ENCODE data around the gene HNRNPA1L2.
"Not testable (repeated sequence)": the region's sequence is repeated elsewhere in the genome, so short reads cannot be mapped to it uniquely, and the experiment has no call there.

Gene HNRNPA1L2
- 0 reads per million in 3 experiments for total RNA-seq

DNA sequence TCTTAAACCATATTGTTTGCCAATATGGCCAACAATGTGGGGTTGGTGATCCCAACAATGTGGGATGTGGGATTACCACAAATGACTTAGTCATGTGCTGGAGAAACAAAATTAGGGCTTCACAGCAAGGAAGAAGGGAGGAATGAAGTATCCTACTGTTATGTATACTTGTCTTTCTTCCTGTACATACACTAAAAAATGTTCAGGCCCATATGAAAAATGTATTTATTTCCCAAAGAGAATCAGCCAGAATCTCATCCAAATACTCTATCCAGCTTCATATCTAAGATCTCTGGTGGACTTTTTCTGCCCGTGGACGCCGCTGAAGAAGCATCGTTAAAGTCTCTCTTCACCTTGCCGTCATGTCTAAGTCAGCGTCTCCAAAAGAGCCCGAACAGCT is at the start of gene HNRNPA1L2:
TSS of gene HNRNPA1L2 (plus strand) at position 301 of the 400 bp plus-strand sequence. CDS start at position 363, 62 bp downstream.
- DNase-seq: no peak

DNA sequence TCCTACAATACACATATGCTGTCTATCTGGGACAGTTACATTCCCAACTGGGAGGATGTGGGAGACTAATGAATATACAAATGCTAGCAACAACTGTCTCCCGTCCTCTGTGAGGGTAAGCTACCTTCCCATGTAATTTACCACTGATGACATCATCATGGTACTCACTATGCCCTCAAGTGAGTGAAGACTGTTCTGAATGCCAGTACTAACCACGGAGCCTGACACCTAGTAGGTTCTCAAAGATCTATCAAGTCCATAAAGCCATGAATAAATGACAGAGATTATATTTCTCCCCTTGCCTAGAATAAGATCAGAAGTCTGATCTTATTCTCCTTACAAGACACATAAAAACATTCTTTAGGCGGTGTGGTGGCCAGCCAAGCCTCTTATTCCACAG is 49.1 kb upstream of the HNRNPA1L2 start:
- not testable (repeated sequence) for DNase-seq

DNA sequence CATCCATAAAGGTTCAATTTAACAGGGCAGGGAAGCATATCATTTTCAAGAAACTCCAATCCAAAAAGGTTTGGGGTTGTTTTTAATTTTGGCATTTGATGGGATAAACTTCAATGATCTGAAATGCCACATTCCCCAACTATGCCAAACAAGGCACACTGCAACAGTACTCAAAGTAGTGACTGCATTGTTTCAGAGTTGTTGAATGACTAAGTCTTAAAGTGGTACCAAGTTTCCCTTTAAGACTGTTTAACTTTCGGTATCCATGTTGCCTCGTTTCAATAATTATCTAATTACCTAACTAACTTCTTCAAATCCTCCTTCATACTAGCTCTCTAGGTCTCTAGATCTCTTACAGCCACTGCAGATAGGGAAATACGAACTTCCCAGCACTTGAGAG is 48.4 kb upstream of the HNRNPA1L2 start:
- DNase-seq: not testable (repeated sequence)

DNA sequence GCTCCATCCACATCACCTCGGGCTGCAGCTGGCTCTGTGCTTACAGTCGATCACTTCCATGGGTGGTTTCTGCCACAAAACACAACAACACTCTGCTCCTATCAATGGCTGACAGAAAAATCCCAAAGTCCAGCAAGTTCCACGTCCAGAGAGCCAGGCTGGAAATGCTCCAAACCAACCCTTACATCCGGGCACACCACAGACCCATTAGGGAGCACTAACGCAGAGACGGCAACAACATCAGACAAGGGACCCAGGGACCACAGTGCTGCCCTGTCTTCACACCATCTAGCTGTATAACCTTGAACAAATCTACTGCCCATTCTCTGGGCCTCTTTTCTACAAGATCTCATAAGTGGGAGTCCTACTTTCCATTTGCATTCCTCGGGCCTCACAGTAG is 47.9 kb upstream of the HNRNPA1L2 start:
- DNase-seq: not testable (repeated sequence)

DNA sequence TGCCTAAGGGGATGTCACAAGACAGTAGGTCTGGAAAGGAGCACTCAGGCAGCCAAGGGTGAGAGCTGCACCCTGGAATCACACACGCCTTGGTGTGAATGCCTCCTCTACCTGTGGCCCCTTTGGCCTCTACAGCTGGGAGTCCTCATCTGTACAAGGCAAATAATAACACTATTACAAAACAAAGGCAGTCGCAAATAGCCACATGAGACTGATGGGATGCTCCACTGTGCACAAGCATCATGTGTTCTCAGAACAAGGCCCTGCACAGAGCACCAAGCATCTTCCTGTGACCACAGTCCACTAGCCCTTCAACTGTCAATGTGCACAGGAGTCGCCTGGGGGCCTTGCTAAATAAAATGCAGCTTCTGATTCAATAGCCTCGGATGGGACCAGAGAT is 44.6 kb upstream of the HNRNPA1L2 start:
- no peak for DNase-seq

DNA sequence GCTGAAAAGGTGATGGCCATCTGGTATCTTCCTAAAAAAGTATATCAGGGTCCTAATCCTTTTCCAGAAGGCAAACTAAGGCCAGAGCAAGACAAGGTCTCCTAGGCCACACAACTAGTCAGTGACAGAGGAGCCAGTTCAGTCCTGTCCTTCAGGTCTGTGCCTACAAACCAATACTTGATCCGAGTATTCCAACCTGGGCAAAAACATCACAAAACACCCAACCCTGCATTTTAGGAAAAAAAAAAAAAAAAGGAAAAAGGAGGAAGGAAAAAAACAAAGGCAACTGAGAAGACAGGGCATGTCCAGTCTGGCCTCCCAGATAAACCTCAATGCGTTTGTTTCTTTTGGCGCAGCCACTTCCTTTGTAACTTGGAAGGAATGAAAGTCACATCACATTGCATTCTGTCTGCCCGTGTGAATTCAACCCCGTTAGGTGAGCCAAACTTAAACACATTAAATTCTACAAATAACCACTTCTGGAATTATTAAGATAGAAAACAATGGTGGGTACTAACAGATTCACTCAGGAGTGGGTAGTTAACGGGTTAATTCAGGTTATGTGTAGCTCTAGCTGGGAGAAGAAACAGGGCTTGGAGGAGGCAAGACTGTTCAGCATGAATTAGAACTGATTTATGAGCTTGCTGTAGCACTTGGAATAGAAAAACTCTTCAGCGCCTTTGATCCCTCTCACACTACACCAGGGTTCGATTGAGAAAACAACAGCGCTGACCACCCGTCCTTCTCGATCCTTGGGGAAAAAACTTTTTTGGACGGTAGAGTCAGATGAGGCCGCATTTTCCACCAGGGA is 43.0 kb upstream of the HNRNPA1L2 start:
- no peak for DNase-seq

DNA sequence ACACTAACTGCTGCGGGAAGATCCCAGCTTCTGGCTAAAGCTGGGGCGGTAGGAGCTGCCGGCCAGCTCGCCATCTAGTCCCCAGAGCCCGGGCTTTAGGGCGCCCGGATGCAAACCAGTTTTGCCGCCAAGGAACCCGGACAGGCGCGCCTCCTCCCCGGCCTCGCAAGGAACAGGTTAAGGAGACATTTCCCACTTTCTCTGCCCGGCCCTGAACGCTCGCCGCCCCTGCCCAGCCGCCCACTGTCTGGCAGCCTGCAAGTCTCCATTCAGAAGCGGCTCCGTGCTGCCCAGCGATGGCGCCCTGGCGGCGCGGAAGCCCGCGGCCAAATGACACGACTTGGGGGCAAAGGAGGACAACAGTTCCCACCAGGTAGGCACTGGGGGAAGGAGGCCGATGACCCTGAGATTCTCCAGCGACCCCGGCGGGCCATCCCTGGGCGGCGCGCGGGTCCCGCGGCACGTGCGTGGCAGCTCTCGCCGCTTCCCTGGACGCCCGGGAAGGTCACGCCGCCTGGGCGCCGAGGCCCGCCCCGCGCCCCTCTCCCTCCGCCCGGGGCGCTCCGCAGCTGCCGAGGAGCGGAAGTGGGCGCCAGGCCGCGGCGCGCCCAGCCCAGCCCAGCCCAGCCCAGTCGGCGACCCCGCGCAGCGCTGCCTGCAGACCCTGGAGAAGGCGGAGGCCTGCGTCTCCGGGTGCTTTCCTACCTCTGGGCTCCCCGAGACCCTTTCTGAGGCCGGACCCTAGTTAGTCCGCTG is 42.2 kb upstream of the HNRNPA1L2 start:
- DNase-seq: no peak

DNA sequence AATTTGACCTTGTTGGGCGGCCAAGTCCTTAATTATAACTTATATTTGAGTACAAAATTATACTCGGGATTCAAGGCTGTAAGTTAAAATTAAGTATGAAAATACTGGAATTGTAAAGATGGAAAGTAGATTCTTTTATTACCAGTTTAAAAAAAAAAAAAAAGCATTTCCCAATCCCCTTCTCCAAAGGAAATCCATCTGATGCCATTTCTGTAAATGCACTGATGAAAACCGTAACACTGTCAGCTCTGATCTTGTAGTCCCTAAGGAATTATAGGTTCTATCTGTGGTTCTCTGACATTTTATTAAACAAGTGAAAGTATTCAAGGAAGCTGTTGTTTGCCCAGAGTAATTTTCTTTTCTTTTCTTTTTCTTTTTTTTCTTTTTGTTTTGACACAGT is 41.6 kb upstream of the HNRNPA1L2 start:
- no peak for DNase-seq

DNA sequence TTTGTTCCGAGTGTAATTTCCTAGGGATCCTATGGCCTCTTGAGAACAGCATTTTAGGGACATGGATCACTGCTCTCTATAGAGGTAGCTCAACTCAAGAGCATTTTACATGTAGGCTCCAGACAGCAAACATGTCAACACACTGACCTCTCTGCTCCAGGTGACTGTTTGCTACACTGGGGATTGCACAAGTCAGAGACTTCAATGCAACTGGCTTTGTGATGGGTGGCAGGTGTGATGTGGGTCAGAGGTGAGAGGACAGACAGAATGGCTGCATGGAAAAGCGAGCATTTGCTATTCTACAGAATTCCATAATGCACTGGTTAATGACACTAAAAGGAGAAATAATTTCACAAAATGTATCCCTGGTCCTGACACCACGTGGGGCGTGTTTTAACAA is 38.9 kb upstream of the HNRNPA1L2 start:
- not testable (repeated sequence) for DNase-seq

DNA sequence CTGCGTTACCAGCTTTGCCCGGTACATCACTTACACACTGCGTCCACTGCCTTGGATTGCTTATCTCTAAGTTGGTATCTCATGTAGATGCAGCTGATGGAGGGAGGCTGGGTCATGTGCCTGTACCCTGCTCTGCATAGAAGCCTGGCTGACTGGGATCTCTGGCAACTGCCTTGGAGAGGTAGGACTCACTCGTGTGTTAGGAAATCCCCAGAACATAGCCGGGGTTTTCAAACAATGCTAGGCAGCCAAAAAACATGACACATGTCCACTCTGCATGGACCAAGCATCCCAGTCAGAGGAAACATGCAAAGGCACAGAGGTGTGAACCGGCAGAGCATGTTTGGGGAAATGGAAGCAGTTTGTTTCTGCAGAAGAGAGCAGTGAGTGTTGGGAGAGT is 36.1 kb upstream of the HNRNPA1L2 start:
- not testable (repeated sequence) for DNase-seq

DNA sequence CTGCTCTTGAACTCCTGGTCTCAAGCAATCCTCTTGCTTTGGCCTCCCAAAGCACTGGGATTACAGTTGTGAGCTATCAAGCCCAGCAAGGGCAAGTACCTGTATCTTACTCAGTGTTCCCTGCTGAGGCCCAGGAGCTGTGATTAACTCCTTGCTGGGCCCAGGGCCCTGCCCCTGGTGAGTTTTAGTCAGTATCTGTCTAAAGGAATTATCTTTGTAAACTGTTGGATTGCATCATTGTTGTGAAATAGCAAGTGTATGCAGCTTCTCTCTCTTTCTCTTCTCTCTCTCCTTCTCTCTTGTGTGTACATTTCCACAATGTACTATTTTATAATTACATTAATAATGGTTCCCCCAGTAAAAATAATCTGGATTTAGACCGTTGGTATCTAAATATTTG is 35.4 kb upstream of the HNRNPA1L2 start:
- DNase-seq: not testable (repeated sequence)

DNA sequence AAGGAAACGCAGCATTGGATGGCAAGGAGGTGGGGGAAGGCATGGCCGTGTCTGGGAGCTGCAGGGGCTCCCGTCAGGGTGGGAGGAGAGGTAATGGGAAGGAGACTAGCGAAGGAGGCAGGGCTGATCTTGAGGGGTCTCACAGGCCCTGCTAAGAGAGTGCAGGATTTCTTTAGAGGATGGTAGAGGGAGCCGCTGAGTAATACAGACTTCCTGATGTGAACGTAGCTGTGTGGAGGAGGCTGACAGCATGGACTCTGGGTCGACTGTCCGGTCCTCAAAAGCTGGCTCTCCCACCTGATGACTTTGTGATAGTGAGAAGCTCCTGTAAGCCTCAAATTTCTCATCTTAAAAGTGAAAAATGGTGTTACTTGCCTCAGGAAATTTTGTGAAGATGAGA is 34.0 kb upstream of the HNRNPA1L2 start:
- not testable (repeated sequence) for DNase-seq

DNA sequence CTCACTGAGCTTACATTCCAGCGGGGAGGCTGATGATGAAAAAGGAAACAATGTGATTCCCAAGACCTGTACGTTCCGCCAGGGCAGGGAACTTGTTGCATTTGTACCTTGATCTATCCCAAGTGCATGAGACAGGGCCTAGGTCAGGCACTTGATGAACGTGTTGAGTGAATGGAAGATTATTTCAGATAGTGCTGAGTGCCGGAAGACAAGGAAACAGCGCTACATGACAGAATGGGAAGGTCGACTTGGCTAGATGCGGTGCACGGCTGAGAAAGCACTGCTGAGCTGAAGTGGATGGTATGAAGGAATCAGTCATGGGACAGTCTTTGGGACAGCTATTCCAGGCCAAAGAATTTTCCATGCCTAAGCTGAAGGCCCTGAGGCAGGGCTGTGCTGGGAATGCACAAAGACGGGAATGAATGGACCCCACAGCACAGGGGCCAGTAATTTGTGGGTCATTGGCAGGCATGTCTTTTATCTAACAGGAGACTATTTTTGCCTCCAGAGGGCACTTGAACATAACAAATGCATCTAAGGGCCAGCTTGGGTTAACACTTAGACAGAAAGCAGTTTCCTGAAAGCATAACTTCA is 33.1 kb upstream of the HNRNPA1L2 start:
- not testable (repeated sequence) for DNase-seq

DNA sequence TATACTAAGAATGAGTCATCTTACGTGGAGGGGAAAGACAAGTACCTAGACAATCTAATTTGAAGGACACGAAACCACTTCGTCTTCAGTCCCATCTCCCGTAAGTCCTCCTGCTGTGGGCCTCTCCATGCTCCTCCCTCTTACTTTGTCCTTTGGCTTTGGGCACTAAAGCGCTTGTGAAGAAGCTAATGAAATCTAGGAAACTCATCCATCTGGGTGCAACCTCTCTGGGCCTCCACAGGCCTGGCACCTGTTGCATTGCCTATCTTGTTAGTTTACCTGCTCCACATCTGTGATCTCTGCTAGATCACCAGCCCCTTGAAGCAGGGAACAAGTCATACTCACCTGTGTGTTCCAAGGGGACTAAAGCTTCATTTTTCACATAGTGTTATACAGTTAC is 32.1 kb upstream of the HNRNPA1L2 start:
- DNase-seq: not testable (repeated sequence)

DNA sequence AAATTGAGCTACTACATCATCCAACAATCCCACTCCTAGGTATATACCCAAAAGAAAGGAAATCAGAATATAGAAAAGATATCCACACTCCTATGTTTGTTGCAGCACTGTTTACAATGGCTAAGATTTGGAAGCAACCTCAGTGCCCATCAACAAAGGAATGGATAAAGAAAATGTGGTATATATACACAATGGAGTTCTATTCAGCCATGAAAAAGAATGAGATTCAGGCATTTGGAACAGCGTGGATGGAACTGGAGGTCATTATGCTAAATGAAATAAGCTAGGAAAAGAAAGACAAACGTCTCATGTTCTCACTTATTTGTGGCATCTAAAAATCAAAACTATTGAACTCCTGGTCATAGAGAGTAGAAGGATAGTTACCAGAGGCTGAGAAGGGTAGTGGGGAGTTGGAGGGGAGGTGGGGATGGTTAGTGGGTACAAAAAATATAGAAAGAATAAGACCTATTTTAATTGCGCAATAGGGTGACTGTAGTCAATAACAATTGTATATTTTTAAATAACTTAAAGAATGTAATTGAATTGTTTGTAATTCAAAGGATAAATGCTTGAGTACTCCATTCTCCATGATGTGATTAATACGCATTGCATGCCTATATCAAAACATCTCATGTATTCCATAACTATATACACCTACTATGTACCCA is 27.0 kb upstream of the HNRNPA1L2 start:
- DNase-seq: no peak

DNA sequence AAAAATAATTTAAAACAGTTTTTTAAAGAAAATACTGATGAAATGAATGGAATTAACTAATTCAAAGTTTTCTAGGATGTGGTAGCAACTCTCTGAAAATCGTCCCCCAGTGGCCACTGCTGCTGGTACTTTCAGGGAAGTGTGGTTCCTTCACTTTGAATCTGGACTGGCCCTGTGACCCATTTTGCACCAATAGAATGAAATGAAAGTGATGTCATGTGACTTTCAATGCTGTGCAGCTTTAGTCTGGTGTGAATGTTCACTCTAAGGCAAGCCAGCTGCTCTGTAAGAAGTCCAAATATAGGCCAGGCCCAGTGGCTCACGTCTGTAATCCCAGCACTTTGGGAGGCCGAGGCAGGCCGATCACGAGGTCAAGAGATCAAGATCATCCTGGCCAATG is 26.4 kb upstream of the HNRNPA1L2 start:
- peak; percentile 16 for DNase-seq

DNA sequence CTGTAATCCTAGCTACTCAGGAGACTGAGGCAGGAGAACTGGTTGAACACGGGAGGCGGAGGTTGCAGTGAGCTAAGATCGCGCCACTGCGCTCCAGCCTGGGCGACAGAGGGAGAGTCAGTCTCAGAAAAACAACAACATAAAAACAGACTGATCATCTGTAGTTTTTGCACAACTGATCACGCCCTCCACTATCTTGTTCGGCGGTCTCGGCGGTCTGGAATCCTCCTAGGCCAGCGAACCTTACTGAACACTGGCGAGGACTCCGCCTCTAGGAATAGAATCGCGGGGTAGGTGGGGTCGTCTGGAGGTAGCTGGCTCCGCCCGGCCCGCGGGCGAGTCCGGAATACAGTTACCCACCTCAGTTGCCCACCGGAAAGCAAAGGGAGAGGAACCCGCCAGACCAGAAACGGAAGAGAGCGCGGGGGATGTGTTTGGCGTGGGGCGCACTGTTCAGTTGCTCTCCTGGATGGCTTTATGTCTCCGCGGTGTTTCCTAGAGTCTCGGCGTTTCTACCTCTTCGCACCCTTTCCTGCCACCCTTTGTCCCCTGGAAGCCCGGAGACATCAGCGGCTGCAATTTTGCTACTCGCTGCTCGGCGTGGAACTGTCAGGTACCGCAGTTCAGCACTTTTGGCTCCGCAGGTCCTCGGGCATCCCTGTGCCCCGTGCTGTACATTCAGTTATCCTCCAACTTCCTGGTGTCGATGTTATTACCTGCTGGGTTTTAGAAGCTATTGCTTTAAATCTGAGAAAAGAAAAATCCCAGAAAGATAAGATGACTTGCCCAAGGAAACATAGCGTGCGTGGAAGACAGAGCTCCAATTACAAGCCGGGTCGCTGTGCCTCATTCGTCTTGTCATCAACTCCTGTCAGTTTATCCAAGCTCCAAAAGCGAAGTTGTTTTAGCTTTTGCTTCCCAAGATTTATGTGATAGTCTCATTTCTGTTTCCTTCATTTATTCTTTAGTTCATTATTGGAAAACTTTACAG is 24.9 kb upstream of the HNRNPA1L2 start:
- DNase-seq: peak; percentile 78

DNA sequence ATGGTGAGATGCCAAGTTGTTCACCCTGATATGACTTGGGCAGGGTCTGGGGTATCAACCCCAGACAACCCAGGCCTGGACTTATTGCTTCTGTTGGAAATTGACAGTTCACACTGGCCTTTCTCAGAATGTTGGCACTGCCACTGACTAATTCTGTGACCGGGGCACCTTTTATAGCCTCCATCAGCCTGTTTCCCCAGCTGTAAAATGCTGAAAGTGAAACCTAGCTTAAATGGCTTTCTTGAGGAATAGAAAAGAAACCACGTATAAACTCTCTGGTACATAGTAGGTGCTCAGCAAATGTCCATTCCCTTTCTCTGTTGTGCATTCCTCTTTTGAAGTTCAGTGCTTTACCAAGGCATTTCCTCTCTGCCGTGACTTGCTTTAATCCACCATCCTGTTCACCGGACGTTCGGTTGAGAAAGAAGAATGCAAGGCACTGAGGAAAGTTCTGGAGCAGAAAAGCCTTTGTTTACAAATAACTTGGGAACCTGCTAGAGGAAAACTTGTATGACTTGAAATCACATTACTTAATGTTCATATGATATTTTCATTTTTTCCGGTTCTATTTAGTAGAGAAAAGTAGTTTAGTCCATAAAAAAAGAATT is 11.0 kb upstream of the HNRNPA1L2 start:
- DNase-seq: not testable (repeated sequence)

DNA sequence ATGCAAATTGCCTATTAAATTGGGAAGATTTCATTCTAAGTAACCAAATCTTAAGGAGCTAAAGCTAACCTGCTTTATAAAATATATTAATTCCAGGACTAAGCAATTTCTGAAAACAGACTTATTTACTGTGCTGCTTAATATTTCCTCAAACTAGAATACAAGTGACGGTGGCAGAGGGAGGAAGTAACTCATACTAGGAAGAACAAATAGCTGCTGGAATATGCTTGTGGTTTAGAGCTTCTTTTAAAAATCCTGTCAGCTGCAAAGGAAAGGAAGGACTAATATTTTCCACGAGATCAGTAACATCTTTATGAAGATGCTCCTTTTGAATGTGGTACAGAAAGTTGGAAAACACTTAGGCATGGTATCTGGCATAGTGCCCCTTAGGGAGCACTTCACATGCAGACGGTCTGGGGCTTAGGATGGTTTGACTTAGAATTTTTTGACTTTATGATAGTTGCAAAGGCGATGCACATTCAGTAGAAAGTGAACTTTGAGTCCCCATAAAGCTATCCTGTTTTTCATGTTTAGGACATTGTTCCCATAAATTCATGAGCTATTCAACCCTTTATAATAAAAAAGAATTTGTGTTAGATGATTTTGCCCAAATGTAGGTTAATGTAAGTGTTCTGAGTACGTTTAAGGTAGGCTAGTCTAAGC is 3.4 kb upstream of the HNRNPA1L2 start:
- no peak for DNase-seq

DNA sequence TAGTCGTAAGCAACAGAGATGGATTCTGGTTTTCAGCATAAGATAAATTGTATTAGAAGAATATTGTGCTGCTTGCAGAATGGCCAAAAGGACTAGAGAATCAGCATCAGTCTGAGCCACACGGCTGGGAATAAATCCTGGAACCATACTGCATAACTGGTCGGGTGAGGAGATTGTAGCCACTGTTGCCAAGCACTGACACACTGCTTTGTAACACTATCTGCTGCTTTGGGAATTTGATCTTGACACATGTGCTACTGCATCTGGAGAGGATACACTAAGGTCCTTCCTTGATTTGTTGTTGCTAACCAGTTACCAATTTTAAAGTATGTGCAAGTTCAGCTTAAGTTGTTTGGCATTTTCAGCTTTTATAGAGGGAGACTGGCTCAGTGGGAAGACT is 1.9 kb downstream of the HNRNPA1L2 start:
- no peak for DNase-seq

DNA sequence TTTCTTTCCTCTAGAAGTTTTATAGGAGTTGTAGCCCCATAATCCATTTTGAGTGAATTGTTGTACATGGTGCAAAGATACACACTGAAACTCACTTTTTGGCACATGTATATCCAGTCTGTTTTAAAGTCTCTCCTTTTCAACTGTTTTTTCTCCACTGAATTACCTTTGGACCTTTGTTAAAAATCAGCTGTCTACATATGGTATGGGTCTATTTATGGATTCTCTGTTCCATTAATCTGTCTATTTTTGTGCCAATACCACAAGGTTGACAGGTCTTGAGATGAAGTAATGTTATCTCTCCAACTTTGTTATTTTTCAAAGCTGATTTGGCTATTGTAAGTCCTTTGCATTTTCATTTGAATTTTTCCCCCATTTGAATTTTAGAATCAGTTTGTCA is 4.7 kb downstream of the HNRNPA1L2 start:
- no peak for DNase-seq

Measured in central memory CD4-positive, alpha-beta T cell (primary cell).